ENCODE measurements around the gene DPP10. TPM values are rescaled to one million over a fixed set of nuclear protein-coding genes. Genes with fewer than 3 reads are reported as not detected.

DPP10 gene
- total and polyA plus RNA-seq, 4 donors: 0.04 to 4.1 (median 0.48) TPM

- H3K9ac ChIP-seq (ENCODE audit: low read depth in 1 of 2, low read length in 2 of 2): no peak overlapping the region
- no peak overlapping the region for H3K4me3 ChIP-seq (ENCODE audit: low read depth in 1 of 3, low read length in 3 of 3)
- H3K4me1 ChIP-seq (ENCODE audit: control insufficient read depth in 4 of 4, insufficient read depth in 4 of 4, low read length in 3 of 4): no peaks in the 10 kb centered on the region
- no peaks in the 10 kb centered on the region for H3K9me3 ChIP-seq (ENCODE audit: control insufficient read depth in 4 of 4, low read length in 3 of 4)
- TF ChIP-seq RXRA (IDR thresholded peaks at IDR 0.05): no peak
- TF ChIP-seq EGR1 (IDR thresholded peaks at IDR 0.05; ENCODE audit: low read depth in 2 of 2): no peak
- no peak for TF ChIP-seq SP1 (IDR thresholded peaks at IDR 0.05)
- no peak for TF ChIP-seq RAD21 (IDR thresholded peaks at IDR 0.05)
- TF ChIP-seq FOXA1 (IDR thresholded peaks at IDR 0.05): no peak
- no peak for TF ChIP-seq ATF3 (IDR thresholded peaks at IDR 0.05)
- TF ChIP-seq, protein P1, sequence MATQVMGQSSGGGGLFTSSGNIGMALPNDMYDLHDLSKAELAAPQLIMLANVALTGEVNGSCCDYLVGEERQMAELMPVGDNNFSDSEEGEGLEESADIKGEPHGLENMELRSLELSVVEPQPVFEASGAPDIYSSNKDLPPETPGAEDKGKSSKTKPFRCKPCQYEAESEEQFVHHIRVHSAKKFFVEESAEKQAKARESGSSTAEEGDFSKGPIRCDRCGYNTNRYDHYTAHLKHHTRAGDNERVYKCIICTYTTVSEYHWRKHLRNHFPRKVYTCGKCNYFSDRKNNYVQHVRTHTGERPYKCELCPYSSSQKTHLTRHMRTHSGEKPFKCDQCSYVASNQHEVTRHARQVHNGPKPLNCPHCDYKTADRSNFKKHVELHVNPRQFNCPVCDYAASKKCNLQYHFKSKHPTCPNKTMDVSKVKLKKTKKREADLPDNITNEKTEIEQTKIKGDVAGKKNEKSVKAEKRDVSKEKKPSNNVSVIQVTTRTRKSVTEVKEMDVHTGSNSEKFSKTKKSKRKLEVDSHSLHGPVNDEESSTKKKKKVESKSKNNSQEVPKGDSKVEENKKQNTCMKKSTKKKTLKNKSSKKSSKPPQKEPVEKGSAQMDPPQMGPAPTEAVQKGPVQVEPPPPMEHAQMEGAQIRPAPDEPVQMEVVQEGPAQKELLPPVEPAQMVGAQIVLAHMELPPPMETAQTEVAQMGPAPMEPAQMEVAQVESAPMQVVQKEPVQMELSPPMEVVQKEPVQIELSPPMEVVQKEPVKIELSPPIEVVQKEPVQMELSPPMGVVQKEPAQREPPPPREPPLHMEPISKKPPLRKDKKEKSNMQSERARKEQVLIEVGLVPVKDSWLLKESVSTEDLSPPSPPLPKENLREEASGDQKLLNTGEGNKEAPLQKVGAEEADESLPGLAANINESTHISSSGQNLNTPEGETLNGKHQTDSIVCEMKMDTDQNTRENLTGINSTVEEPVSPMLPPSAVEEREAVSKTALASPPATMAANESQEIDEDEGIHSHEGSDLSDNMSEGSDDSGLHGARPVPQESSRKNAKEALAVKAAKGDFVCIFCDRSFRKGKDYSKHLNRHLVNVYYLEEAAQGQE (IDR thresholded peaks at IDR 0.05): no peak
- TF ChIP-seq HNF4A (conservative IDR thresholded peaks at IDR 0.05): no peak
- no peak for TF ChIP-seq MAX (IDR thresholded peaks at IDR 0.05)
- no peak for TF ChIP-seq YY1 (IDR thresholded peaks at IDR 0.05)
- no peak for TF ChIP-seq FOXA2 (IDR thresholded peaks at IDR 0.05)
- TF ChIP-seq, protein P2, sequence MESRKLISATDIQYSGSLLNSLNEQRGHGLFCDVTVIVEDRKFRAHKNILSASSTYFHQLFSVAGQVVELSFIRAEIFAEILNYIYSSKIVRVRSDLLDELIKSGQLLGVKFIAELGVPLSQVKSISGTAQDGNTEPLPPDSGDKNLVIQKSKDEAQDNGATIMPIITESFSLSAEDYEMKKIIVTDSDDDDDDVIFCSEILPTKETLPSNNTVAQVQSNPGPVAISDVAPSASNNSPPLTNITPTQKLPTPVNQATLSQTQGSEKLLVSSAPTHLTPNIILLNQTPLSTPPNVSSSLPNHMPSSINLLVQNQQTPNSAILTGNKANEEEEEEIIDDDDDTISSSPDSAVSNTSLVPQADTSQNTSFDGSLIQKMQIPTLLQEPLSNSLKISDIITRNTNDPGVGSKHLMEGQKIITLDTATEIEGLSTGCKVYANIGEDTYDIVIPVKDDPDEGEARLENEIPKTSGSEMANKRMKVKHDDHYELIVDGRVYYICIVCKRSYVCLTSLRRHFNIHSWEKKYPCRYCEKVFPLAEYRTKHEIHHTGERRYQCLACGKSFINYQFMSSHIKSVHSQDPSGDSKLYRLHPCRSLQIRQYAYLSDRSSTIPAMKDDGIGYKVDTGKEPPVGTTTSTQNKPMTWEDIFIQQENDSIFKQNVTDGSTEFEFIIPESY (IDR thresholded peaks at IDR 0.05): no peak
- TF ChIP-seq GABPA (IDR thresholded peaks at IDR 0.05 in 1 of 2, conservative IDR thresholded peaks at IDR 0.05 in 1 of 2): no peak
- TF ChIP-seq NR2F2 (IDR thresholded peaks at IDR 0.05): no peak
- TF ChIP-seq HNF4G (IDR thresholded peaks at IDR 0.05): no peak
- TF ChIP-seq, protein P3, sequence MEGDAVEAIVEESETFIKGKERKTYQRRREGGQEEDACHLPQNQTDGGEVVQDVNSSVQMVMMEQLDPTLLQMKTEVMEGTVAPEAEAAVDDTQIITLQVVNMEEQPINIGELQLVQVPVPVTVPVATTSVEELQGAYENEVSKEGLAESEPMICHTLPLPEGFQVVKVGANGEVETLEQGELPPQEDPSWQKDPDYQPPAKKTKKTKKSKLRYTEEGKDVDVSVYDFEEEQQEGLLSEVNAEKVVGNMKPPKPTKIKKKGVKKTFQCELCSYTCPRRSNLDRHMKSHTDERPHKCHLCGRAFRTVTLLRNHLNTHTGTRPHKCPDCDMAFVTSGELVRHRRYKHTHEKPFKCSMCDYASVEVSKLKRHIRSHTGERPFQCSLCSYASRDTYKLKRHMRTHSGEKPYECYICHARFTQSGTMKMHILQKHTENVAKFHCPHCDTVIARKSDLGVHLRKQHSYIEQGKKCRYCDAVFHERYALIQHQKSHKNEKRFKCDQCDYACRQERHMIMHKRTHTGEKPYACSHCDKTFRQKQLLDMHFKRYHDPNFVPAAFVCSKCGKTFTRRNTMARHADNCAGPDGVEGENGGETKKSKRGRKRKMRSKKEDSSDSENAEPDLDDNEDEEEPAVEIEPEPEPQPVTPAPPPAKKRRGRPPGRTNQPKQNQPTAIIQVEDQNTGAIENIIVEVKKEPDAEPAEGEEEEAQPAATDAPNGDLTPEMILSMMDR (IDR thresholded peaks at IDR 0.05; ENCODE audit: low read depth, low read length, missing input control): no peak
- no peak for TF ChIP-seq JUND (IDR thresholded peaks at IDR 0.05)
- no peak for TF ChIP-seq TAF1 (conservative IDR thresholded peaks at IDR 0.05)
- no peaks in the 10 kb centered on the region for H3K36me3 ChIP-seq (ENCODE audit: control insufficient read depth in 4 of 4, insufficient read depth in 3 of 4, low read depth in 1 of 4, low read length in 3 of 4)
- WGBS: 92% methylated on average over 2 of the region's 2 CpGs
- H3K27ac ChIP-seq (ENCODE audit: low read depth in 1 of 2, low read length in 2 of 2): no peak overlapping the region
- DNase-seq (ENCODE audit: low spot score): no peak
- no peaks in the 10 kb centered on the region for H3K27me3 ChIP-seq (ENCODE audit: control insufficient read depth in 4 of 4, insufficient read depth in 4 of 4, low read length in 3 of 4)
These were observed 1336.7 kb downstream of the DPP10 start for GRCh38 chr2:115779085-115779632.

All from liver (tissue), 9 donors.